ENCODE results near the gene TBCK.

GRCh38 chr4:106038012-106038411 lies 278.0 kb downstream of the TBCK start:
- TF ChIP-seq TAF1 (IDR thresholded peaks at IDR 0.05; ENCODE audit: borderline replicate concordance, insufficient read depth, low read length) (no peak), REST (IDR thresholded peaks at IDR 0.05; ENCODE audit: insufficient read depth in 1 of 2, low read depth in 2 of 2, low read length in 2 of 2) (no peak), FOXP2 (optimal IDR thresholded peaks at IDR 0.05; ENCODE audit: borderline replicate concordance, extremely low read depth, extremely low read length, insufficient read depth) (no peak), POLR2AphosphoS5 (IDR thresholded peaks at IDR 0.05; ENCODE audit: low read depth, low read length) (no peak), SIN3A (IDR thresholded peaks at IDR 0.05; ENCODE audit: borderline replicate concordance, insufficient read depth, low read length) (no peak)
